ENCODE measurements around the gene TDRD5. TPM values are rescaled to one million over a fixed set of nuclear protein-coding genes. Genes with fewer than 3 reads are reported as not detected.

The TDRD5 gene
- total RNA-seq, 2 experiments from 2014 or later: not detected

GRCh38 chr1:179731643-179732042 lies 140.0 kb downstream of the TDRD5 start:
- CTCF ChIA-PET: no interaction called here
- POLR2A ChIA-PET: no interaction called here

Other genes starting within 250 kb of the TDRD5 start
- gene AXDND1, start 225.9 kb upstream of the TDRD5 start, total RNA-seq: under 1 TPM in 1 of 2 experiments, not detected in 1; 0.21 TPM
- gene NPHS2, start 15.9 kb upstream of the TDRD5 start, total RNA-seq: not detected
- gene FAM163A, start 151.5 kb downstream of the TDRD5 start, total RNA-seq: not detected

Measured in activated CD8-positive, alpha-beta memory T cell treated with anti-CD3 and anti-CD28 coated beads for 36 hours (primary cell).